Measurements from ENCODE around the gene CLDN18.
A peak's percentile ranks its signal among the peaks of the same experiment; 100 is the strongest.

DNA sequence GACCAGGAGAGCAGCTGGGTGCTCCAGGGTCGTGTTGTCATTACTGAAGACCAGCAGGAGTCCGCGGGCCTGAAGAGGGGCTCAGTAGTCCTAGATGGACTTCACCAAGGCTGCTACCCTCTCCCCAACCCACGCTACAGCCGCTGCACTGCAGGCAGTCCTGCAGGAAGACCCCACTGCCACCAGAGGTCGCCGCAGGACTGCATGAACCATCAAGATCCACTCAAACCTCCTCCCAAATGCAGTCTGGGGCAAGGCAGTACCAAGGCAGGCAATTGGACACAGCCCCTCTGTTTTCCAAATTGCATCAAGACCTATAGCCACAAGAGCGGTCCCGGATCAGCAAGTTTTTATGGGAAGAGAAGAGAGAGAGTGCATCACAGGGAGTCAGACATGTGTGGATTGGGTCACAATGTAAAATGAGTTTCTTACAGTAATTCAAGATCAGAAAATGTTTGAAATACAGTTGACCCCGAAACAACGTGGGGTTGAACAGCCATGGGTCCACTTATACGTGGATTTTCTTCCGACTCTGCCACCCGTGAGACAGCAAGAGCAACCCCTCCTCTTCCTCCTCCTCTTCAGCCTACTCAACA is 58.7 kb downstream of the CLDN18 start:
- TF ChIP-seq, protein P1, sequence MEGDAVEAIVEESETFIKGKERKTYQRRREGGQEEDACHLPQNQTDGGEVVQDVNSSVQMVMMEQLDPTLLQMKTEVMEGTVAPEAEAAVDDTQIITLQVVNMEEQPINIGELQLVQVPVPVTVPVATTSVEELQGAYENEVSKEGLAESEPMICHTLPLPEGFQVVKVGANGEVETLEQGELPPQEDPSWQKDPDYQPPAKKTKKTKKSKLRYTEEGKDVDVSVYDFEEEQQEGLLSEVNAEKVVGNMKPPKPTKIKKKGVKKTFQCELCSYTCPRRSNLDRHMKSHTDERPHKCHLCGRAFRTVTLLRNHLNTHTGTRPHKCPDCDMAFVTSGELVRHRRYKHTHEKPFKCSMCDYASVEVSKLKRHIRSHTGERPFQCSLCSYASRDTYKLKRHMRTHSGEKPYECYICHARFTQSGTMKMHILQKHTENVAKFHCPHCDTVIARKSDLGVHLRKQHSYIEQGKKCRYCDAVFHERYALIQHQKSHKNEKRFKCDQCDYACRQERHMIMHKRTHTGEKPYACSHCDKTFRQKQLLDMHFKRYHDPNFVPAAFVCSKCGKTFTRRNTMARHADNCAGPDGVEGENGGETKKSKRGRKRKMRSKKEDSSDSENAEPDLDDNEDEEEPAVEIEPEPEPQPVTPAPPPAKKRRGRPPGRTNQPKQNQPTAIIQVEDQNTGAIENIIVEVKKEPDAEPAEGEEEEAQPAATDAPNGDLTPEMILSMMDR (conservative IDR thresholded peaks at IDR 0.05; ENCODE audit: low read depth in 2 of 2) = peak; percentile 98 to 100
- no peak for TF ChIP-seq POLR2AphosphoS5 (IDR thresholded peaks at IDR 0.05; ENCODE audit: low read depth)
